GM23248 (cell line): ENCODE results near the gene FAM118A. TPM values are rescaled to one million over a fixed set of nuclear protein-coding genes. Genes with fewer than 3 reads are reported as not detected.

ENCODE experiments used
- DNase-seq: peaks from one replicate; pipeline ENCODE4 v3.0.0-alpha.2; 2015
- H2AFZ ChIP-seq: fragments of 200-600 bp; sonication (generic); 2 replicates; pipeline ENCODE4 v1.6.1; 2016; ENCODE audit warnings: antibody characterized with exemption
- H3F3A ChIP-seq: fragments of 200-600 bp; sonication (generic); 2 replicates; pipeline ENCODE4 v1.6.1; 2016; ENCODE audit warnings: mild to moderate bottlenecking, antibody characterized with exemption, mixed run types; ENCODE audit not compliant: insufficient read depth
- H3K27ac ChIP-seq: fragments of 200-600 bp; sonication (generic); 2 replicates; pipeline ENCODE4 v1.5.1; 2016; ENCODE audit warnings: mild to moderate bottlenecking
- H3K27me3 ChIP-seq: fragments of 200-600 bp; sonication (generic); replicated peaks from 2 replicates; pipeline ENCODE4 v1.6.1; 2016; ENCODE audit warnings: mild to moderate bottlenecking; ENCODE audit not compliant: insufficient read depth
- H3K36me3 ChIP-seq: fragments of 200-600 bp; sonication (generic); 2 replicates; pipeline ENCODE4 v1.6.1; 2016; ENCODE audit warnings: low read depth, mild to moderate bottlenecking
- H3K4me1 ChIP-seq: fragments of 200-600 bp; sonication (generic); 2 replicates; pipeline ENCODE4 v1.6.1; 2016; ENCODE audit warnings: mild to moderate bottlenecking; ENCODE audit not compliant: insufficient read depth
- H3K4me2 ChIP-seq: fragments of 200-600 bp; sonication (generic); one replicate; pipeline ENCODE4 v1.6.1; 2016; ENCODE audit warnings: mild to moderate bottlenecking; ENCODE audit not compliant: unreplicated experiment
- H3K4me3 ChIP-seq: fragments of 200-600 bp; sonication (generic); 2 replicates; pipeline ENCODE4 v1.5.1; 2016; ENCODE audit warnings: mild to moderate bottlenecking
- H3K79me2 ChIP-seq: fragments of 200-600 bp; sonication (generic); 2 replicates; pipeline ENCODE4 v1.6.1; 2016; ENCODE audit warnings: mild to moderate bottlenecking; ENCODE audit not compliant: insufficient read depth
- H3K9ac ChIP-seq: fragments of 200-600 bp; sonication (generic); 2 replicates; pipeline ENCODE4 v1.6.1; 2016; ENCODE audit warnings: mild to moderate bottlenecking
- H3K9me2 ChIP-seq: fragments of 200-600 bp; sonication (generic); 2 replicates; pipeline ENCODE4 v1.6.1; 2016; ENCODE audit warnings: mixed run types, mild to moderate bottlenecking, moderate library complexity; ENCODE audit not compliant: insufficient read depth
- H3K9me3 ChIP-seq: fragments of 200-600 bp; sonication (generic); one replicate; pipeline ENCODE4 v1.6.1; 2017; ENCODE audit warnings: low read depth
- H4K20me1 ChIP-seq: fragments of 200-600 bp; sonication (generic); 2 replicates; pipeline ENCODE4 v1.6.0; 2016; ENCODE audit not compliant: insufficient read depth
- EZH2 ChIP-seq: fragments of 200-600 bp; sonication (generic); IDR thresholded peaks from 2 replicates; pipeline ENCODE4 v1.6.1; 2018; ENCODE audit warnings: antibody characterized with exemption, mild to moderate bottlenecking; ENCODE audit not compliant: insufficient read depth, poor library complexity, severe bottlenecking
- EZH2phosphoT487 ChIP-seq: fragments of 200-600 bp; sonication (generic); IDR thresholded peaks from 2 replicates; pipeline ENCODE4 v1.6.1; 2018; ENCODE audit warnings: antibody characterized with exemption, moderate library complexity, mild to moderate bottlenecking, low read depth; ENCODE audit not compliant: insufficient read depth
- WGBS, 2 experiments: methylation state at CpG; one replicate each; pipeline ENCODE4 v1.1.6; 2015 to 2017; ENCODE audit warnings: low lambda C conversion rate in 2 of 2, low coverage in 1 of 2; ENCODE audit errors: missing lambda C conversion rate in 2 of 2; 5-methylcytosine and 5-hydroxymethylcytosine counted together
- in situ Hi-C: fragments of 300-500 bp; cut with MboI; formaldehyde crosslinking; loops from 2 replicates; pipeline ENCODE4 v1.15.0; 2020
- polyA plus RNA-seq: library from polyadenylated mRNA; unstranded; fragments of >200 nt; fragmentation: Nextera tagmentation; extraction: Ambion mirVana; gene quantifications from 2 replicates; pipeline ENCODE4 v1.2.1, GENCODE V29; 2016
- total RNA-seq: library from RNA; depleted of rRNA; stranded (reverse); fragments of >200 nt; shearing (Covaris generic); gene quantifications from 2 replicates; pipeline ENCODE4 v1.2.3, GENCODE V29; 2014

Gene FAM118A
- total and polyA plus RNA-seq, 2 experiments from 2014 or later, result 8.5 to 11.1 TPM

DNA sequence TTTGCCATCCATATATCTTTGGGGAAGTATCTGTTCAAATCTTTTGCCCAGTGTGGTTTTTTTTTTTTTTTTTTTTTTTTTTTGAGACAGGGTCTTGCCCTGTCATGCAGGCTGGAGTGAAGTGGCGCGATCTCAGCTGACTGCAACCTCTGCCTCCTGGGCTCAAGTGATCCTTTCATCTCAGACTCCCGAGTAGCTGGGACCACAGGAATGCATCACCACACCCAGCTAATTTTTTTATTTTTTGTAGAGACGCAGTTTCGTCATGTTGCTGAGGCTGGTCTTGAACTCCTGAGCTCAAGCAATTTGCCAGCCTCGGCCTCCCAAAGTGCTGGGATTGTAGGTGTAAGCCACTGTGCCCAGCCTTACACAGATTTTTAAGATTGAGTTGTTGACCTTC is 4.8 kb upstream of the FAM118A start:
- no peak overlapping the region for H3K4me2 ChIP-seq
- no peaks in the 10 kb centered on the region for H3K27me3 ChIP-seq
- no peaks in the 10 kb centered on the region for H3K9me3 ChIP-seq
- 77 to 80% methylated on average over 6 of the region's 6 CpGs for WGBS, 2 experiments
- peaks cover under 1% of the 10 kb centered on the region; the same call in 1 of the 2 replicates for H3K79me2 ChIP-seq
- no peak overlapping the region for H3K9ac ChIP-seq
- no peak for DNase-seq
- no peak overlapping the region for H3K4me3 ChIP-seq
- peaks cover 7% of the 10 kb centered on the region for H3K4me1 ChIP-seq
- H2AFZ ChIP-seq, result no peak overlapping the region
- H3K9me2 ChIP-seq, result no peaks in the 10 kb centered on the region
- H3F3A ChIP-seq, result peaks cover 4% of the 10 kb centered on the region; the same call in 1 of the 2 replicates
- H3K27ac ChIP-seq, result no peak overlapping the region
- no peaks in the 10 kb centered on the region for H3K36me3 ChIP-seq
- in situ Hi-C loops, result no loop called here
- H4K20me1 ChIP-seq, result no peaks in the 10 kb centered on the region
- TF ChIP-seq EZH2 (no peak), EZH2phosphoT487 (no peak)

DNA sequence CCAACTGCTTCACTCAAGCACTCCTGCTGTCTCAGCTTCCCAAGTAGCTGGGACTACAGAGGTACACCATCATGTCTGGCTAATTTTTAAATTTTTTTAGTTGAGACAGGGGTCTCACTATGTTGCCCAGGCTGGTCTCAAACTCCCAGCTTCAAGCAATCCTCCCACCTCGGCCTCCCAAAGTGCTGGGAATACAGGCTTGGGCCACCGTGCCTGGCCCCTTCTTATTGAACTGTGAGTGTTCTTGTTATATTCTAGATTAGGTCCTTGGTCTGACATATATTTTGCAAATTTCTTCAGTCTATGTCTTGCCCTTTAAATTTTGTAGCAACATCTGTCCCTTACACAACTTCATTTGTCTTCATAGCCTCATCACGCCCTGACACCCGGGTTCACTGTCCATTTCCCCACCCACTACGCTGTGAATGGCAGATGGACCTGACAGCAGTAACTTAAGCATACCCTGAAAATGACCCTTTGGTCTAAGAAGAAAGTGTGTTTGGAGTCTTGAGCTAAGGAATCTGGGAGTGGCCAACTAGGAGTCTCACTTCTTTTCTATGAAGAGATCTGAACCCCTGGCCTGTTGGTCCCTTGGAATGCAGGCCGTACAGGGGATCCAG is 4.2 kb upstream of the FAM118A start:
- Histone ChIP-seq H3K4me3 (no peak overlapping the region), H4K20me1 (no peaks in the 10 kb centered on the region), H3K36me3 (no peaks in the 10 kb centered on the region), H3K79me2 (peaks cover 6% of the 10 kb centered on the region), H3K9me3 (no peaks in the 10 kb centered on the region), H3F3A (peaks cover 4% of the 10 kb centered on the region; the same call in 1 of the 2 replicates), H3K9me2 (no peaks in the 10 kb centered on the region), H3K4me2 (no peak overlapping the region), H3K27ac (no peak overlapping the region), H3K27me3 (no peaks in the 10 kb centered on the region), H3K9ac (no peak overlapping the region), H3K4me1 (peaks cover 7% of the 10 kb centered on the region), H2AFZ (no peak overlapping the region)
- TF ChIP-seq EZH2phosphoT487 (no peak), EZH2 (no peak)
- no peak for DNase-seq
- 53 to 56% methylated on average over 6 of the region's 6 CpGs for WGBS, 2 experiments
- in situ Hi-C loops, result no loop called here

DNA sequence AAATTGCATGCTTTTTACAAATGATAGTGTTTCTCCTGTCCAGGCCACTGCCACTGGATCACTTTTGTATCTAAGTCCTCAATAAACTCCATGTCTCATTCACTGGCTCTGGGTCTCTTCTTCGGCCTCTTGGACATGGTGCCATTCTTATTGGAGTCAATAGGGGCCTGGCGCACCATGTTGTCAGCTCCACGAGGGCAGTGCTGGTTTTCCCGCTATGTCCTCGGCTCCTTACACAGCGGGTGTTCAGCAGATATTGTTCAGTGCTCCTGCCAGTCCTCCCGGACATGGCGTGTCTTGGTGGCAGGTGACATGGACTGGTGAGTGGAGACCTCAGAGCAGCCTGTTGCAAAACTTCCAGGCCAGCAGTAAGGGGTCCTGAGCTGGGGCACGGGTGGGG is 3.6 kb upstream of the FAM118A start:
- Histone ChIP-seq H3K4me1 (peaks cover 12% of the 10 kb centered on the region), H3K9me3 (no peaks in the 10 kb centered on the region), H3K79me2 (peaks cover 11% of the 10 kb centered on the region), H3K27me3 (no peaks in the 10 kb centered on the region), H3K9ac (no peak overlapping the region), H3K27ac (no peak overlapping the region), H3F3A (peaks cover 4% of the 10 kb centered on the region; the same call in 1 of the 2 replicates), H3K36me3 (no peaks in the 10 kb centered on the region), H3K4me3 (no peak overlapping the region), H3K9me2 (no peaks in the 10 kb centered on the region), H3K4me2 (no peak overlapping the region), H2AFZ (no peak overlapping the region), H4K20me1 (no peaks in the 10 kb centered on the region)
- TF ChIP-seq EZH2phosphoT487 (no peak), EZH2 (no peak)
- WGBS, 2 experiments, result 74 to 75% methylated on average over 8 to 9 of the region's 9 CpGs
- in situ Hi-C loops, result no loop called here
- no peak for DNase-seq

DNA sequence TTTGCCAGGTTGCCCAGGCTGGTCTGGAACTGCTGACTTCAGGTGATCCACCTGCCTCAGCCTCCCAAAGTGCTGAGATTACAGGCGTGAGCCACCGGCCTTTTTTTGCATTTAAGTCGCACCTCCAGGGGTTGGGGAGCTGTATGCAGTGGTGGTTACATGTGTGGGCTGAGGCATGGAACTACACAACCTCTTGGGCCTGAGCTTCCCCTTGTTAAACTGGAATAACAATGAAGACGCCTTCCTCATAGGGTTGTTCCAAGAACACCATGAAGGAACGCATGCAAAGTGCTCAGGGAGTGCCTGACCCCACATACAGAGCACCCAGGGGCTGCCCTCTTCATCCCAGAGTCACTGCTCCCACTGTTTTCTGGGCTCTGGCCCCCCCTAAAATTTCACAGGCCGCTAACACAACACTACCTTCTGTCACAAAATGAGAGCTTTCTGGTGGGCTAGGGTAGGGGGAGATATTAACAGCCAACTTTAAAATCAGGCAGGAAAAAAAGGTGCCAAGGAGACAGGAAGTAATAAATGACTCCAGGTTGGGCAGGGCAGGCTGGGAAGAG is 1.3 kb upstream of the FAM118A start:
- H3K4me1 ChIP-seq, result peaks cover 9% of the 10 kb centered on the region
- no peaks in the 10 kb centered on the region for H3K9me2 ChIP-seq
- no peaks in the 10 kb centered on the region for H3F3A ChIP-seq
- H4K20me1 ChIP-seq, result no peaks in the 10 kb centered on the region
- H3K4me2 ChIP-seq, result no peak overlapping the region
- H2AFZ ChIP-seq, result peak overlapping the region; percentile 99
- H3K79me2 ChIP-seq, result peaks cover 11% of the 10 kb centered on the region
- H3K36me3 ChIP-seq, result no peaks in the 10 kb centered on the region
- in situ Hi-C loops, result no loop called here
- TF ChIP-seq EZH2phosphoT487 (no peak), EZH2 (no peak)
- H3K4me3 ChIP-seq, result no peak overlapping the region
- no peak overlapping the region for H3K27ac ChIP-seq
- DNase-seq, result no peak
- no peaks in the 10 kb centered on the region for H3K9me3 ChIP-seq
- no peak overlapping the region for H3K9ac ChIP-seq
- no peaks in the 10 kb centered on the region for H3K27me3 ChIP-seq
- 82 to 88% methylated on average over 6 of the region's 6 CpGs for WGBS, 2 experiments
